Measurements from ENCODE around the gene MIGA2.

DNA sequence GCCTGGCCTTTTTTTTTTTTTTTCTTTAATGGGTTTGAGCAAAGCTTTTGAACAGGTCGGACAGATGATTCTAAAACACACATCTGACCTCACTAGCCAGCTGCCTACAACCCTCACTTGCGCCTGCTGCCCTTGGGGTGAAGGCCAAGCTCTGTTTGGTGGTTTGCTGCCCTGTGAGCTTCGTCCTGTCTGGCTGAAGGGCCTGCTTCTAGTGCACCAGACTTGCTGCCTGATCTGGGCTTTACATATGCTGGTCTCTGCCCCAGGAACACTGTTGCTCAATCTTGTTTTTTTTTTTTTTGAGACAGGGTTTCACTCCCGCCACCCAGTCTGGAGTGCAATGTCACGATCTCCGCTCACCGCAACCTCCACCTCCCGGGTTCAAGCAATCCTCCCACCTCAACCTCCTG is 28.1 kb downstream of the MIGA2 start:
- TF ChIP-seq POLR2A (IDR thresholded peaks at IDR 0.05; ENCODE audit: low read length) (no peak), GATA1 (IDR thresholded peaks at IDR 0.05; ENCODE audit: low read depth, low read length) (no peak)
